ENCODE measurements around the gene ZNF143.

Gene ZNF143

DNA sequence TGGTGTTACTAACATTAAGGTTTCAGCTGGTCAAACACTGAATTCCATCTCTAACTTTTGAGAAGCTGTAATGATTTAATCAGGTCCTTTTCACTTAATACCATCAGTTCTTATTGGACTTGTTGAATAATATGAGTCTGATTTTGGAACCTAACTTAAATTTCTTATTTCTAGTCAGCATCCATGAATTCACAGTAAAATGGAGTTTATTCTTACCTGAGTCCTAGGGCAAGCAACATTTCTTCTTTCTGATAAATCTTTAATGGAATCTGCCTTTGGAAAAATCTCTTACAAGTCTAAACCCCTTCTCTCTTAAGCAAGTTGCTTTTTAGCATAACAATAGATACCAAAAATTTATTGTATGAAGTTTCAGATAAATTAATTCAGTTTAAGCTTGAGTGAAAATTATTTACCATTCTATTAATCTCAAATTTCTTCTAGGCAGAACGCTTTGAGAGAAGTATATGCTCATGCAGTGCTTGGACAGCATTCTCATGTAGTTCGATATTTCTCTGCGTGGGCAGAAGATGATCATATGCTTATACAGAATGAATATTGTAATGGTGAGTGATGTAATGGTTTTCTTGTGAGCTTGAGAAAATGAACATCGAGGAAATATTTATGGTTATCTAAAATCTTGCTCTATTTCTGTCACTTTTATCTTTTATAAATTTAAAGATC is 116.0 kb downstream of the ZNF143 start:
- no peak for DNase-seq

DNA sequence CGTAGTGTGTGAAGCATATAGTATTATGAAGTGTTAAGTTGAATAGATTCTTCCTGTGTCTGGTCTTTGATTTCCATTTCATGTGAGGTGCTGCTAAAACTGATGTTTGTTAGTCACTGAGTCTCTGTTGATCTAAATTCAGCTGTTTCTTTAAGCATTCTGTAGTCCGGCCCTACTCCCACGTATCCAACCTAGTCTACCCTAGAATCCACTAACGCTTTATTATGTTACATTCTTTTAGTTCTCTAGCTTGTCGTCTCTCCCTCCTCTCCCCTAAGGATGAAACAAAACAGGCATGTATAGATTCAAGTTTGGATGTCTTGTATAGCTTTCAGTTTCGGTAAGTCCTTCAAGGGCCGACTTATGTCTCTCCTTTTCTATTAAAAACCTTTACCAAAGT is 116.7 kb downstream of the ZNF143 start:
- DNase-seq: no peak

Measured in stimulated activated CD4-positive, alpha-beta T cell treated with anti-CD3 and anti-CD28 coated beads, Interleukin-1b, Interleukin-23, amount 100 ng/mL, for 48 hours (primary cell).